NCI-H2171 (cell line): Measurements from ENCODE around the gene AATF.
A peak's percentile ranks its signal among the peaks of the same experiment; 100 is the strongest.

ENCODE experiments used
- DNase-seq: peaks from one replicate; lab custom pipeline; 2025; lab: John Stamatoyannopoulos, UW

The AATF gene

DNA sequence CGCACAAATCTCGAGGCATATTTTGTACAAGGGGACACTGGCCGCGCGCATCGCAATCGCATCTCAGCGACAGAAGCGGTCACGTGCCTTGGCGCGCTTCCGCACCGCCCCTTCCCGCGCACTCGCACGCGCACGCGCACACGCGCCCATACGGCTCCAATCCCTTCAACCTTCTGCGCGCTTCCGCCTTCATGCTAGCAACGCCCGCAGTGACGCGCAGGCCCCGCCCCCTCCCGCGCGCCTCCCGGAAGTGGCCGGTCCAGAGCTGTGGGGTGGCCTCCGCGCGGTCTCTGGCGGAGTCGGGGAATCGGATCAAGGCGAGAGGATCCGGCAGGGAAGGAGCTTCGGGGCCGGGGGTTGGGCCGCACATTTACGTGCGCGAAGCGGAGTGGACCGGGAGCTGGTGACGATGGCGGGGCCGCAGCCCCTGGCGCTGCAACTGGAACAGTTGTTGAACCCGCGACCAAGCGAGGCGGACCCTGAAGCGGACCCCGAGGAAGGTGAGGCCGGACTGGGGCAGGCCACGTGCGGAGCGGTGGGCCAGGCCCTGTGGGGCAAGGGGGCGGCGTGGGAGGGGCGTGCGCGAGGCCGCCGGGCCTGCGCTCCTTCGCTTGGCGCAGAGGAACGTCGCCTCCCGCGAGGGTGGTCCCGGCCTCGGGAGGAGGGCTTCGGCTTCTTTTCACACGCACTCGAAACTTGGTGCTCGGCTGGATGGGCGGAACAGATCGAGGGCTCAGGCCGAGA, at the start of gene AATF:
AATF (plus strand) TSS at position 238 of the 744 bp plus-strand sequence; CDS start at position 410, 172 bp downstream.
- DNase-seq = peak; percentile 96

DNA sequence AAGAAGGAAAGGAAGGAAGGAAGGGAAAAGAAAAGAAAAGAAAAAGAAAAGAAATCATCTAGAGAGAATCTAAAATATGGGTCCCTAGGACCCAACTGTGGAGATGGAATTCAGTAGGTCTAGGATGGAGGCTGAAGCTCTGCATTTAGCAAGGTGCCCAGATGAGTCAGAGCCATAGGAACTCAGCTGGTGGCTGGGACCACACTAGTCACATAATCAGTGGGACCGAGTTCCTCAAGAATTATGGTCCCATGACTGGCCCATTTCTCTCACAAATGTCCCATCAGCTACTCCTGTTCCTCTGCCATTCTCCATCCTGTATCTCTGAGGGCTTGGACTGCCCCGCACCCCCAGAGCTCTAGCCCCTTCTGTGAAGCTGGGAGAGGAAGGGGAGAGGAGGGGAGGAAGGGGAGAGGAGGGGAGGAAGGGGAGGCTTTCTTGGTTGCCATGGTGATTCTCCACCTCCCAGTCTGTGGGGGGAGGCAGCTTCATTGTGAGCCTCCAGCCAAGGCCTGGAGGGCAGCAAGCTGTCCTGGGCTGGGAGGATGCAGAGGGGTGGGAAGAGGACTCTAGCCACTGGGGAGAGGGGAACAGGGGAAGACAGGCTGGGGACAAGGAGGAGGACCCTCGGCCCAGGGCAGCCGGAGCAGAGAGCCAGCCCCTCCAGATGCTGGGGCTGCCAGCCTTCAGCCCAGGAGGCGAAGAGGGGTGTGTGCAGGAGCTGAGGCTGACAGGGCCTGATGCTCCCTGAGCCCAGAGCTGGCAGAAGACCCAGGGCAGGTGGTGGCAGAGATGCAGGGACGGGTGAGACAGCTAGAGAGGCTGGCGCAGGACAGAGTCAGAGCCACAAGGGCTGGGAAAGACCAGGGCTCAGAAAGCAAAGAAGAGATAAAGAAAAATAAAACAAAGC, 49.2 kb upstream of the AATF start:
- peak; percentile 55 for DNase-seq

- peak; percentile 42 for DNase-seq
These were observed 48.6 kb upstream of the AATF start for GRCh38 chr17:36900160-36900512.

DNA sequence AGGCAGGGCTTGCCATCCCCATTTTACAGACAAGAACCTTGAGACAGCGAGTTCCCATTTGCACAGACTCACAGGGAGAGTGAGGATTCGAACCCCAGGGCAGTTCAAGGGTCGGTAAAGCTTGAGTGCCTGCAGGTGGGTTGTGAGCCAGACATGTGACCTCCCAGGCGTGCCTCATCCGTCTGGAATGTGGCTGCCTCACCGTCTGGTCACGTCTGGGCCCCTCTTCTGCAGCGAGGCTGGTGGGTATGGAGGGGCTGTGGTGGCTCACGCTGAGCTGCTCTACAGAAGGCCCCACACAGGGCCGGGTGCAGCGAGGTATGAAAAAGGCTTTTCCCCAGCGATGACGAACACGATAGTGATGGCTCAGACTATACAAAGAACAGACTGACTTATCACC, 47.2 kb upstream of the AATF start:
- peak; percentile 52 for DNase-seq

GRCh38 chr17:36907407-36907806, 41.3 kb upstream of the AATF start:
- DNase-seq = no peak

- no peak for DNase-seq
These were observed 38.2 kb upstream of the AATF start for GRCh38 chr17:36910513-36910912.

GRCh38 chr17:36911001-36911400, 37.8 kb upstream of the AATF start:
- no peak for DNase-seq

GRCh38 chr17:36913132-36913531, 35.6 kb upstream of the AATF start:
- no peak for DNase-seq

GRCh38 chr17:36918211-36918691, 30.5 kb upstream of the AATF start:
- DNase-seq = no peak

- DNase-seq = no peak
These were observed 29.3 kb upstream of the AATF start for GRCh38 chr17:36919407-36919968.

DNA sequence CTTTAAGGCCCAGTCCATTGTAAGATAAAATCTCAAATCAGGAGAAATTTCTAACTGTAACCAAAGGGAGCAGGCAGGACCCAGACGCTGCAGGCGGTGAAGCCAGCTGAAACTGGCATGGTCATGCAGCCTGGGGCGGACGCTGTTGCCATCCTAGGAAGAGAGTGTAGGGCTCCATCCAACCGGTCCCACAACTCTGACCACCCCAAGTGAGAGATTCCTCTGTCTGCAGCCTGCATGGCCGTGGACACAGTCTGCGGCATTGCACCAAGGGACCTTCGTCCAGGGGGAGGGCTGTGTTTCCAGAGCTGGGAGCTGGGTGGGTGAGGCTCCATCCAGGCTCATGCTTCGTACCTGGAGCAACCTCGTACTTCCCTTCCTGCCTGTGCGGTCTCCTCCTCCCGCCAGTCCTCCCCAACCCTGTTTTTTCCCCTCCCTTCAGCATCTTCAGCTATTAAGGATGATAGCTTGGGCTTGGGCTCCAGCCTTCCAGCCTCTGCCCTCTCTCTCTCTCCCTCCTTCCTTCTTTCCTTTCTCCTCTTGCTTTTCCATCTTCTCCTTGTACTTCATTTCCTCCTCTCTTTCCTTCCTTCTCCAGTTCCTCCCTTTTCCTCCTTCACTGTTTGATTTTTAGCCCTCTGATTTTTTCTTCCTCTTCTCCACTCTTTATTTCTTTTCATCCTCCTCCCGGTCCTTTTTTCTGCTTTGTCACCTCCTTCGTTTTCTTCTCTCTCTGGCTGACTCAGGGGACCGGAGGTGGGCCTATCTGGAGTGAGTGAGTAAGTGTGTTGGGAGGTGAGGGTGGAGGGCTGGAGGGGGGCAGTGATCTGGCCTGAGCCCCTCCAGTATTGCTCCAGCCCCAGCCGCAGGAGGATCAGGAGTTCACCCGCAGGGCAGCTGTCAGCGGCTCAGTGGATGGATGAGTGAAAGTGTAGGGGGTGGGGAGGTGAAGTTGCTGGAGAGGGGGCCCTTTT, 28.4 kb upstream of the AATF start:
- DNase-seq = no peak

DNA sequence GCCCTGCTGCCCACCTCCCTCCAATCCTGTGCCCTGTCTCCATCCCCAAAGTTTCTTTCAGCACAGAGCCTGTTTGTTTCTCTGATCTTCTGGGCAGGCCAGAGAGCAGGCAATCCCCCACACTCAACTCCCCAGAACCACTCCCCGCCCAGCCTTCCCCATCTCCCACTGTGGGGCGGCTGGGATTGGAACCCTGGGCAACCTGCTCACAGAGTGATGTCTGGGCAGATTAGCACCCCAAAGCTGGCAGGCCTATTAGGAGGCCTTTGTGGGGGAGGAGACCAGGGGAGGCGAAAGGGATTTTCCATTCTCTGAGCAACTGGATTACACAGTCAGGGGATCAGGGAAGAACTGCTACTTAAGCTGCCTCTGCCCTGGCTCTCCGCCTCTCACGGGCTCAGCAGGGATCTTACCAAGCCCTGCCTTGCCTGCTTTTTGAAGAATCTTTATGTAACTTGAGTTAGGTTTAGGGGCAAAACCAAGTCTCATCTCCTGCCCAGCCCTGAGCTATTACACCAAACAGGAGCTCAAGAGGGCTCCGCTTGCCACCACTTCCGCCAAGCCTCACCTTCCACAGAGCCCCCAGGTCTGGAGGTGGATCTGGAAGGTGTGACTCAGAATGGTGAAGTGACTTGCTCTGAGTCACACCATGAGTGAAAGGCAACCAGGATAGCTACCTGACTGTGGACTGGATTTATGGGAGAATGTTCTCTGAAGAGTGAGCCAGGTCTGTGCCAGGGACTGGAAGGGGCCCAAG, 27.5 kb upstream of the AATF start:
- DNase-seq = no peak

GRCh38 chr17:36922175-36922574, 26.6 kb upstream of the AATF start:
- no peak for DNase-seq

DNA sequence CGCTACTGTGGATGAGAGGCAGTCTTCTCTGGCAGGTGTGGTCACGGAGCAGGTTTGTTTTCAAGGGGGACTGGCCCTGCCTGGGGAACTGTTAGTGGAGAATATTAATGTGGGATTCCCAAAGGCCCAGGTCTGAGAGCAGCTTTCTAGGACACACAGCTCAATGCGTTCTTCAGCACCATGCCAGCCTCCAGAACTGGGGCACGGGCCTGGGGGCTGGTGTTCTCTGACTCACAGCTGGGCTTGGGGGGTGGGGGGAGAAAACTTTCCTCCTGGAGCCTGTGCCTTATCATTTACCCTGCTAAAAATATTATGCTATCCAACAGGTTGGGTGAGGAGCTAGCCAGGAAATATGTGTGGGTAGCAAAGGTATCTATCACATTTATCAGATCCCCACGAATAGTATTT, 24.9 kb upstream of the AATF start:
- DNase-seq = no peak

DNA sequence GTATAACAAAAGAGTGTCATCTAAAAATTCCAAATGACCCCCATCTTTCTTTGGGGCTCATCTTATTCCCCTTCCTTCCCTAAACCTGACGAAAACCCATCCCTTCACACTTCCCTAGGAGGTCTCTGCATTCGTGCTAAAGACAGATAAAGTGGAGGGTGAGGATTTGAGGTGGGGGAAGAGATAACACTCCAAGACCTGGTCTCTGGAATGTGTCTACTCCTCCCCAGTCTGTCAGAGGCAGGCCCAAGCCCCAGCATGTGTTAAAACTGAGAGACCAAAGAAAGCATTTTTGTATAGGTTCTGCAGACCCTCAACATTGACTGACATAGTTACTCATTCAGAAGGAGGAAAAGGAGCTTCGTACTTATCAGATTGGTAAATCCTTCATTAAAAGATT, 22.5 kb upstream of the AATF start:
- no peak for DNase-seq

DNA sequence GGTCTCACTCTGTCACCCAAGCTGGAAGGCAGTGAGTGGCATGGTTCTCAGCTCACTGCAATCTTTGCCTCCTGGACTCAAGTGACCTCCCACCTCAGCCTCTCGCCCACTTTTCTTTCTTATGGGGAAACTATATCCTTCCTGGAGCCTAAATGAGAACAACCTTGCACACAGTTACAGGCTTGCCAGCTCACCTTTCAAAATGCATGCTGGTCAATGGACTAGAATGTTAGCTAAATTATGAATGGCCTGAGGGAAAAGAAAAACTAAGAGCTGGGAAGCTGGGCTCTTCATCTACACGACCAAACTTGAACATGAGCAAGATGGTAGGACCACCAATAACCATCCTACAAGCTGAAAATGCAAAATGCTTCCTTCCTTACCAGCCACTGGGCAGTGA, 22.1 kb upstream of the AATF start:
- no peak for DNase-seq

DNA sequence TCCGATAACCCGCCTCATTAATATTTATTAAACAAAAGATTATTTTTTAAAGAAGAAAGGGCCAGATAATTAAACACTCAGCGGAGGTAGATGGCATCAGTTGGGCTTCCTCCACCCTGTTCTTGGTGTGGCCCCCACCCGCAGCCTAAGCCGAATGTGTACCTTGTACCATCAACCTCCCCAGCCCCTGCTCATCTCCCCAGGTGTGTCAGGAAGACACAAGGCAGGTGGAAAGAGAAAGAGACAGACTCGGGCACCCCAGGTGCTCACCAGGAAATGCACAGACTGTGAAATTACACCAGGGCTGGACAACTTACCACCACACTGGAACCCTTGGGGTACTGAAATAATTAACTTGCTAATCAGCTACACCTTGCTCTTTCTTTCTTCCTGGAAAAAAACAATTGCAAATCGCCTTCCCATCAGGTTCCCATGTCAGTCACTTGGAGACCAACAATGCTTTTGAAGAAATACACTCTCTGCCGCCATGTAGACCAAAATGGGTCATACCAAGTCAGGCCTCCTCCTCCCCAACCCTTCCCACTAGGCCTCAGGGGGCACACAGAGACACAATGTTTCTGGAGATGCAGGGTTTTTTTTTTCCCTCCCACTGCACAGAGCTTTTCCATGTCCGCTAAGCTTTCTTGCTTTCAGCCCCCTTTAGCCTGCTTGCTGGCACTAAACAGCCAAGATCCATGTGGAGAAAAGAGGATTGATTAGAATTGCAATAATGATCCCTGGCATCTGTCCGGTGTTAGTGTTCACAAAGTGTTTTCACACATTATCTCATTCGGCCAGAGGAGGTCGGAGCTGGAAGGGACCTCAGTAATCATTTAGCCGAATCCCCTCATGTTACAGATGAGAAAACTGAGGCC, 20.0 kb upstream of the AATF start:
- DNase-seq = no peak

DNA sequence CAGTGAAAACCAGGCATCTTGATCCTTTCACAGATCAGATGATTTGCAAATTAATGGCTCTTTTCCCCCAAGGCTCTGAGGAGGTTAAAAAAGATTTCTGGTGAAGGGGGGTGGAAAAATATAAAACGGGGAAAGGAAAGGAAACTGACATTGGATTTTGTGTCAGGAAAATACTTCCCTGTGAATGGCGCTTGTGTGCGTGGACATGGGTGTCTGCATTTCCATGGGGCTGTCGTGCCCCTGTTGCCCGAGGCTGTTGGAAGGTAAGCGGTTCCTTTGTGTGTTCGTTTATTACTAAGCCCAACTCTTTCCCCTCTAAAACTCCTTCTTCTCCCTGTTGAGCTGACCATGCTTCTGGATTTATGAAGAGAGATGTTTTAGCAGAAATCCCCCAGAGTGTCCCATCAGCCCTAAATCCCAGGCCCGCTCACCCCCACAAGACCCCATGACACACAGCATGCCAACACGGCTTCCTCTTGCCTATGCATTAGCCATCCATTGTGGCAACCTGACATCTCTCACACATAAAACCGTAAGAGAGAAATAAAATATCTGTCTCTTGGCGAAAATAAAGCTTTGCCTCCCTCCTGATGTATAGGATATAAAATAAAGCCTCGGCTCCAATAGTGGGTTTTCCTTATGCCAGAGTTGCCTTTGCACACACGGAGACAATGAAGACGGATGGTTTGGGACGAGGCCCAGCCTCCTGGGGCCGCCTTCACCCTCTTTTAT, 18.7 kb upstream of the AATF start:
- no peak for DNase-seq

- no peak for DNase-seq
These were observed 18.2 kb upstream of the AATF start for GRCh38 chr17:36930583-36930900.
